Activated naive CD8-positive, alpha-beta T cell treated with anti-CD3 and anti-CD28 coated beads, Interleukin-2, amount 50 U/mL, for 16 hours (primary cell): ENCODE data around the gene PGM2.

ENCODE experiments used
- DNase-seq: peaks from one replicate; pipeline ENCODE4 v3.0.0-alpha.2; 2020; ENCODE audit warnings: low read depth, low spot score

The PGM2 gene

DNA sequence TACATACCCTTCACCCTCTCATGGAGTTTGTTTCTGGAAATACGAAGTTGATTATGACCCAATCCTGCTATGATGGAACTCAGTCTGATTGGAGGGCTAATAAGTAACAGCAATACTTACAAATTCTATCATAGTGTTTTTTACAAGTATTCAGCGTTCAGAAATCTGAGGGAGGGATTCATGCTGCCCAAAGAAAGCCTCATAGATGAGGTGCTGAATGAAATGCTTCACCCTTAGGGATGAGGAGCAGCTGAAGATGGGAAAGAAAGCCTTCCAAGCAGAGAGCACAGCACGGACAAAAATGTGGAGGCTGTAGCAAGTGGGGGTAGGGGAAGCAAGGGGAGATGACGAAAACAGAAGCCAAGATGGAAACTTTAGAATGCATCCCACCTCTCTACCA is 36.5 kb downstream of the PGM2 start:
- no peak for DNase-seq

DNA sequence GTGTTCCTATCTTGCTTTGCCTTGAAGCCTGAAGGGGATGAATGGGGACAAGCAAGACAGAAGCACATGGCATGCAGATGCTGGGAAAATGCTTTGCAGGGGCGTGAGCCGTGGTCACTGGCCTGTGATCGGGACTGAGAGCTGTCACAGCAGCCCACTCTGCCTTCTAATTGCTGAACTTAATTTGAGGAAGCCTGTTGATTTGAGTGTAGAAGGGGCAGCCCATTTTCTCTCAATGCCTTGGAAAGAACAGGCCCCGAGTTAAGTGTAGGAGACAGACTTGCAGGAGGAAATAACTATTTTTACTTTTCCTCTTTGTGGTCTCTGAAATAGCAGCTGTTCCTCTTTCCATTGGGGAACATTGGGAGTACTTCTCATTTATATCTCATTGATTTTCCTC is 38.3 kb downstream of the PGM2 start:
- no peak for DNase-seq

DNA sequence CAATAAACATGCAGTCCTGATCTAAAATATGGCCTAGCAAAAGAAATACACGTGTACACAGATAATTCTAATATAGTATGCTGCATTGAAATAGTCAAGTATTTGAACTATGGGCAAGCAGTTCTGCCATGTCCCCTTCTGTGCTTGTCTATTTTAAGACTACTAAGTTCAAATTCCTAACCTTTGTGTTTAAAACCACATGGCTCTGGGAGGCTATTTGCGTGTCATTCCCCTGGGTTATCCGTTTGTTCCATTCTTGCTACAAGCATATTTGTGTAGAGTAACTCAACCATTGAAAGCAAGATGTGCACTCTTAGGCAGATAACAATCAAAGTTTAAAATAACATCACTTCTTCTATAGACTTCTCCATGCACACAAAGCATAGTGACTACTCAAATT is 39.0 kb downstream of the PGM2 start:
- no peak for DNase-seq

DNA sequence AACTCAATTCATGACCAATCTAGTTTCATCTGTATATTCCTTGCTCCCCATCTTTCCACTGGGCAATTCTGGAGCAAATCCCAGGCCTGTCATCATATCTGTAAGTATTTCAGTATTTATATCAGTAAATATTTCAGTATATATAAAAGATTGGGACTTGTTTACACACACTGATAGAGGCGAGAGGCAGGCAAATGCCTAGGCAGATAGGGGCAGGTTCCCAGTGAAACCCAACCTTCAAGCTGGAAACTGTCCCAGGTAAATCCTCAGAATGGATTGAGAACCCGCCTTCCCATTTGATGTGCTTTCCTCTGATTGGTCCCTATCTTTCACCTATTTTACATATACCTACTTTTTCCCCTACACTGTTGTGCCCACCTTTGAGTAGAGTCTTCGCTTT is 40.6 kb downstream of the PGM2 start:
- no peak for DNase-seq

DNA sequence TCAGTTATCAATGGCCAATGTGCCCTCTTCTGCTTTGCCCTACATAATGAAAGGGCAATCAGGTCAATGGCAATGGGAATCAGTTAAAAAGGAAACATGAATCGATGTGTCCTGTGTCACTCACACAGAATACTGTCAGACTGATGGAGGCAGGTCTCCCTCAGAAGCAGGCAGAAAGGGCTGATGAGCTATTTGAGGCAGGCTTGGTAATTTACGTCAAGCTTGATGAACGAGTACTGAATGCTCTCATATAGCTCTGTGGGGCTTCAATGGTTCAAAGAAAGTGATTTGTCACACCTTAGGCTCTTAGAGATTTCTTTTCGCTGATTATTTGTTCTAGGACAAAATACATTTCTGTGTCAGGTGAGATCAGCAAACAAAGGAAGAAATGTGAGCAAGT is 41.8 kb downstream of the PGM2 start:
- DNase-seq = no peak

DNA sequence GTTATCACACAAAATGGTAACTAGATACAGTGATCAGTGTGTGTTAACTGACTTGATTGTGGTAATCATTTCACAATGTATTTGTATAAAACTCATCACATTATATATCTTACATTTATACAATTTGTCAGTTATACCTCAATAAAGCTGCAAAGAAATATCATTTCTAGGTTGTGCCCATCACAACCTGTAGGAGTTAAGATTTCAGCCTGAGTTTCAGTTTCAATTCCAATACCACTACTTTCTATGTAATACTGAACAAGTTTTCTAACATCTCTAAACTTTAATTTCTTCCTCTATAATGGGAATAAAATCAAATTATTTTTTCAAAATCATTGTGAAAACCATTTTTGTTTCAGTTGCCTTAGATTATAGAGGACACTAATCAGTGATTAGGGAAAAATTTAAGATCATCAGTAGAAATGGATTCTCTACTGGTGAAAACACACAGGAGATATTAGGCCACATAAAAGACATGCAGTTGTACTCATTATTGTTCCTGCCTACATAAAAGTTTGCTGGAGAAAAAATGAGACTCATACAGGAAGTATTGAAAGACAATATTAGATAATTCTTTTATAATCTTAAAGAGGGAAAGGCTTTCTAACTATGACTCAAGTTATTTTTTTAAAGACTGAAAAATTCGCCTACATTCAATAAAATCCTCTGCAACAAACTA is 46.0 kb downstream of the PGM2 start:
- no peak for DNase-seq

DNA sequence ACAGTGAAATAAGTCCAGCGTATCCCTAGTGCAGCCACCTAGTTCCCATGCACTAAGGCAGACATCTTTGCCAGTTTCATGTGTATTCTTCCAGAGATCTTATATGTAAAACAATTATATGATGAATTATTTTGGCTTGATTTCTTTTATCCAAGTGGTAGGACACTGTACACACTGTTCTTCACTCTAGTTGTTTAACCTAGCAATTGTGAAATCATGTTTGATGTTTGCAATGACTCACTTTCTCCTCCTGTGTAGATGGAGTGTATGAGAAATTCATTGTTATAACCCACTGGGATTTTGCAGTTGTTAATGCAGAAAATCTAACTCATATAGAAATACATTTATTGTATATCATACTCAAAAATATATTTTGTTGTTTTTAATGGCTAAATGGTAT is 46.9 kb downstream of the PGM2 start:
- DNase-seq = no peak

DNA sequence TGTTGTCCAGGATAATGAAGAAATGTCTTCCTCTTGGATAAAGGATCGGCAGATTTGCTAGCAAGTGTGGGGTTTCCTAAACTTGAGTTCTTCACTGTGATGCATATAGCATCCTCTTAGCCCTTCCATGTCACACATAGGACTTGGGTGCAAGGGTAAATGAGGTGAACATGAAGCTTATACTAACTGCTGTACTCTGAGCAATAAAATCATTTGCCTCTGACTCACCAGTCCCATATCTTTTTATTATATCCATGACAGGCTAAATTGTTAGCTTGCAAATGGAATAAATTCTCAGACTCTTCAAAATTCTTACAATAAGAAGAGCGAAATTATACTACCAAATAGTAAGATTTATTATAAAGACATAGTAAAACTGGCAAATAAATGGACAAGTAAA is 49.7 kb downstream of the PGM2 start:
- no peak for DNase-seq

DNA sequence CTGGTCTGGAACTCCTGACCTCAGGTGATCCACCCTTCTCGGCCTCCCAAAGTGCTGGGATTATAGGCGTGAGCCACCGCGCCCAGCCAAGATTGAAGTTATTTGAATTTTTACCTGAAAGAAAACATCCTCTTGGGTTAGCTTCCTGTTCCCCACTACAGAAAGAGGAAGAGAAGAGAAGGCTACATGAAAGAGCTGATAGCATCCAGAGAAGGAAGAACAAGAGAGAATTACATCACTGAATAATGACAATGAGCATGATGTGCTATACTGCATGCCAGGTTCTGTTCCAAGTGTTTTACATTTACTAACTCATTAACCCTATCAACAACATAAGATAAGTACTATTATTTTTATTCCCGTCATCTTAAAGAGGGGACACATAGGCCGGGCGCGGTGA is 52.9 kb downstream of the PGM2 start:
- no peak for DNase-seq

DNA sequence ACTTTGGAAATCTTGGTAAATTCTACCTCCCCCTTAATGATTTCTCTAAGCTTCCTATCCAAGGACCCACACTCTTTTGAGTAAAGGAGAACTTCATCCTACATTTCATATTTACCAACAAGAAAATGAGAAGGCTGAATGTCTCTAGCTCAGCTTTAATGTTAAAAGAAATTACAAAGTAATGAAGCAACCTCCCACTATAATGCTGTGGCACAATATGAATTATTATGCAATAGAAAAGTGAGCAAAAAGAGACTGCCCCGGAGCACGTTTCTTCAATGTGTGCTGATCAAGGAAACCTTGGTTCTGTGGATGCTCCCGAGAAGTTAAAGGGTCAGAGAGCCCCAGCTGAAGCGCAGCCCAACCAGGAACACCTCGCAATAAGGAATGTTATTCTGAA is 55.3 kb downstream of the PGM2 start:
- DNase-seq = no peak

DNA sequence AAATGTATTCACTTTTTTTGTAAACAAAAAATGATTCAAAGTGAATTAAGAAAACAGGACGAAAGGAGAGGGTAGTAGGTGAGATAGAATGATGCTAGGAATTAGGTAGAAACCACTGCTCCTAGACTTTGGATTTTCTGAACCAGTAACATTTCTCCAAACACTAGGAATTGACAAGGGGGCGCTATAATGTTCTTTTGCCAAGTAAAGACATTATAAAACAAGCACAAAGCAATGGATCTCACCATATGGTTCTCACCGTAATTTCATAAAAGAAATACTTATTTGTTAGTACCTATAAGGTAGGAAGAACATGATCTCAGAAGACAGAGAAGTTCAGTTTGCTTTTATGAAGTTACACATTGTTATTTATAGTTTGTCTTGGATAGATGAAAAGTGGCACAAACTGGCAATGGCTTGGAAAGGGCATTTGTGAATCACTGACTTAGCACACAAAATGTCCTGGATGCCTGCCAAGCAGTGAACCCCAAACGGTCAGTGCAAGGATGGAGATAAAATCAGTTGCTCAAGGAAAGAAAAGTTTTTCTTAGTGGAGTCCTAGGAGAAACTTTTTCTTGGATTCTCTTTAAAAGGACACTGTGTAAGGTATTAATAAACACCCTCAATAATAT is 56.3 kb downstream of the PGM2 start:
- no peak for DNase-seq

DNA sequence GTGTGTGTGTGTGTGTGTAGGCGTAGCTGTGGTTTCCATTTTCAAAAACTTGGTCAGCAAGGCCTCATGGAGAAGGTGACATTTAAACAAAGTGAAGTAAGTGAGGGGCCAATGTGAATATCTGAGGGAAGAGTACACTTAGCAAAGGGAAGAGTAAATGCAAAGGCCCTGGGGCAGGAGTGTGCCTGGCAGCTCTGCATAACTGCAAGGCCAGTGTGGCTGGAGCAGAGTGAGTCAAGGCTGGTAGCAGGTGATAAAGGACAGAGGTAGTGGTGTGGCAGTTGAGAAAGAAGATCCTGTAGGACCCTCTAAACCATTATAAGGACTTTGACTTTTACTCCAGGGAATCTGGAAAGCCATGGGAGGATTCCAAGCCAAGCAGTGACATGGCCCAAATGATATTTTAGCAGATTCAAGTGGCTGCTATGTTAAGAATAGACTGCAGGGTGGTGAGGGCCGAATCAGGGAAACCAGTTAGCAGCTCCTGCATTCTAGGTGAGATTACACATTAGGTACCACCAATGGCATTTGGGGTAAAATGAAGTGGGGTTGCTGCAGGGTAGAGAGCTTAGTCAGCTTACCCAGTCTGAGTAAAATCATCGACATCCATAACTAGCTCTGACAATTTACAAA is 58.5 kb downstream of the PGM2 start:
- no peak for DNase-seq

DNA sequence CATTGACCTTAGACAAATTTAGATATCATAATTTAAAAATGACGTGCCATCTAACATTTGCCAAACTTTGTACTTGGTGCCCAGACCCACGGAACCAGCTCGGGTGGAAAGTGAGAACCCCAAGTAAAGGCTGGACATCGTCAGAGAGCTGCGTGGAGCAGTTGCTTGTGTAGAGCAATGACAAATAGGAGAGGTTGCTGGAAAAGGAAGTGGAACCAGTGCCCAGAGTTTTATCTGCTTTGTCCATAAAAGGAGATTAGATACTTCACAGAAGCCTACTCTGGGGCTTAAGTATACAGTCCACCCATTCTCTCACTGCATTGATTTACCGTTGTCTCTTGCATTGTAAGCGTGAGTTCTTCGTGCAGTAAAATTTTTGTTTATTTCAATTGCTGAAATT is 59.0 kb downstream of the PGM2 start:
- no peak for DNase-seq

DNA sequence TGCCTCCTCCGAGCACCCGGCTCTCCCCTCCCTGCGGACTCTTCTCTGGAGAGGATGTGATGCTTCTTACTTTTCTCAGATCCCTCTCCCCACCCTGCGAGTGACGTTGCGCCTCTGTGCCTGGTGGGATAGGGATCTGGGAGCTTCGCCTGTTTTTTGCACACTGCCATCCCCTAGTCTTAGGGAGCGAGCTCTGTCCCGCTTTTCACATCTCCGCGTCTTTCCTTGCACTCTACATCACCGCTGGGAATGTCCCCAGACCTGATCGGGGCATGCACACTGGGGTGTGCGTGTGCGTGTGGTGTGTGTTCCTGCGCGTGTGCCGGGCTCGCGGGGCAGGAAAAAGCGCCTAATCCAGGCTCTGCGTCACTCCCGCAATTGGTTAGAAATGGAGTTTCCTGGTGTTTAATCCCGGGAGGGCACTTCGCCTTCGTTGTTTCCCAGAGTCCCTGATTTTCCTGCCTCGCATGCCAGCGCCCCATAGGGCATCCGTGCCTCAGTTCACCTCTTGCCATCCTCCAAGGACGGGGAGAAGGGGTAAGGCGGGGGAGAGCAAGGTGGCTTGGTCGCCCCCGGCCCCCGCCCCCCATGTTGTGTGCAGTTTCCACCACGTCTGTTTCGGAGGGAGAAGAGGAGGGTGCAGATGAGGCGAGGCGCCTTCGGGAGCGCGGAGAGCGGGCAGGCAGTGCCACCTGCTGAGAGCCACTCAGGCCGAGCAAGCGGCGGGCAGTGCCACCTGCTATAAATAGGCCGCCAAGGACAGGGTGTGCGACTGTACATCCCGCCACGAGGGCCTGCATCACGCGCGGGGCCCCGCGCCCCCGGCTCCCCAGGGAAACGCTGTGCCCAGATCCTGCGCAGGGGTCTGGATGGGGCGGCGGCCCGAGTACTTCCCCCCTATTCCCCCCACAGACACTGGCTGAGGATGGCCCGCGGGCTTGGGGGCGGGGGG is 63.6 kb downstream of the PGM2 start:
- no peak for DNase-seq

DNA sequence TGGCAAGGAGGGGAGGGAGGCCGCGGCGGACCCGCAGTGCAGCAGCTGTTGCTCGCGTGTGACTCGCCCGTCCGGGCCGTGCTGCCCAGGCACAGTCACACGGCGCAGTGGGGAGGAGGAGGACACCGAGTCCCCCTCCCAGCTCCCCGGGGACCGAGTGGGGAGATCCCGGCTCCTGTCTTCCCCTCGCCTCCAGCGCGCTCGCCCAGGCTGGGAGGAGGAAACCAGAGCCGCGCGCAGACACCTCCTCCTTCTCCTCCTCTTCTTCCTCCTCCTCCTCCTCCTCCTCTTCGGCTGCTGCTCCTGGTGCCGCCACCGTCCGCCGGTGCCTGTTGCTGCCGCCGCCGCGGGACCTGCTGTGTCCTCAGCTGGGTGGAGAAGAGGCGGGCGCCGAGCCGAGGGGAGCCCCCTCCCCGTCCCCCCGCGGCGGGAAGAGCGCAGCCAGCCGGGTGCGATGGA is 64.3 kb downstream of the PGM2 start, which contains the start of gene TBC1D1:
TSS of gene TBC1D1 (plus strand) at position 284 of the 459 bp plus-strand sequence. CDS start 11,012 bp downstream, outside the sequence.
- DNase-seq = no peak

DNA sequence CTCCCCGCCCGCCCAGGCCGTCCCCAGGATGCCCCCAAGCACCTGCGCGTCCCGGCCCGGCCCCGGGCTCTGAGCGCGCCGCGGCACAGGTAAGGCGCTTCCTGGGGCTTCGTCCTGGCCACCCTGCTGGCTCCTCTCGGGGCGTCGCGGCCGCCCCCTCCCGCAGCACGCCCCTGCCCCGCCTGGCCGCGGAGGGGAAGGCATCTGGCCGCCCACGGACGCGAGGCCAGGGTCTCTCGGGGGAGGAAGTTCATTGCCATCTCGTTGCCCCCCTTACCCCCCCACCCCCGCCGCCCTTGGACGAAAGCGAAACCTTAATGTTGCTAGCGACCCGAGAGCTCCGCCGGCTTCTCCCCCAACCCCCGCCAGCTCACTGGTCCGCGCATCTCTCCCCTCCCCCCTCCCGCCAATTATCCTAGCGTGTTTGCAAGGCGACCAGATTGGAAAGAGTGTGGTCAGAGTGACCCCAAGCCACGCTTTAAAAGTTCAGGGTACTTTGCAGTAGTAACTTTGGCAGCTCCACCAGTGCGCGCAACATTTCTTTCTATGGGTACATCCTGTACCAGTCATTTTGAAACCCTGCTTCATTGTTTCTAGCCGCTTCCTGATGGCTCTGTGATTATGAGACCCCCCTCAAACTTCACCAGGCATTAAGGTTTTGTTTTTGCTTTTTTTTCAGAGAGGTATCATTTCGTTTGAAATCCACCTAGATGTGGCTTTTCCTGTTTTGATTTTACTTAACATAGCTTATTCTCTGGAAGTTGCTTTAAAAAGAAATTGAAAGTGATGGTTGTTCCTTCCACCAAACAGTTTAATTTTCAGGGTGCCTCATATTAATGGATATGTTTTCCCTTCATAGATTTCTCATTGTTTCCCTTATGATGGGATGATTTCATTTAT is 65.0 kb downstream of the PGM2 start:
- peak; percentile 32 for DNase-seq

DNA sequence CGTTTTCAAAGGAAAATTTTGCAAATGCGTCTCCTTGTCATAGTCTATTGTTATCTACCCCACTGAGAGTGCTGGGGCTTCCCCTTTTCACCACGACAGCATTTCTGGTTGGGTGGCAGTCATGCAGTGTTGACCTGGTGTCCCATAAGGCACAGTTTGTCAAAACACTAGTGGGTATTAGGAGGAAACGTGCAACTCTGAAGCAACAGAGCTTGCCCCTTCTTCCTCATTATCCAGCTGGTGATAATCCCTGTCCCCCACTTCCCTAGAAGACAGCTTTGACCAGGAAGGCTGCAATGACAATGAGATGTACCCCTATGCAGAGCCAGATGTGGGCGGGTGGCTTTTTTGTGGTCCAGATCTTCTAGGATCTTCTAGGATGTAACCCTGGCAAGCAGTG is 66.2 kb downstream of the PGM2 start:
- DNase-seq = peak; percentile 22

DNA sequence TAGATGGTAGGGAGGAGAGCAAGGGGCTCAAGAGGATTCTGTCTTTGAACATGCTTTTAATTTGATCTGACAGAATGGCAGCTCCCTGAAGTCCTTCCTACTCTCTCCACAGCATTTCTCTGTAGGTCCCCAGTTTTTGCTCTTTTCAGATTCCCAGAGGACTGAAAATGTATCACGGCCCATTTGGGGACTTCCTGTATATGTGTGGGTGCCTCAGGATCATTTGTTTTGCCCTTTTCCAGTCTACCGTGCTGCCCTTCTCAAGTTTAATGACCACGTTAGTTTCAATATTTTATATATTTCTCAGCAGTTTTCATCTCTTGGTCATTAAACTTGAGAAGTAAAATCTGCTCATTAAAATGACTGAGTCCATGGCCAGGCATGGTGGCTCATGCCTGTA is 66.7 kb downstream of the PGM2 start:
- DNase-seq = no peak

DNA sequence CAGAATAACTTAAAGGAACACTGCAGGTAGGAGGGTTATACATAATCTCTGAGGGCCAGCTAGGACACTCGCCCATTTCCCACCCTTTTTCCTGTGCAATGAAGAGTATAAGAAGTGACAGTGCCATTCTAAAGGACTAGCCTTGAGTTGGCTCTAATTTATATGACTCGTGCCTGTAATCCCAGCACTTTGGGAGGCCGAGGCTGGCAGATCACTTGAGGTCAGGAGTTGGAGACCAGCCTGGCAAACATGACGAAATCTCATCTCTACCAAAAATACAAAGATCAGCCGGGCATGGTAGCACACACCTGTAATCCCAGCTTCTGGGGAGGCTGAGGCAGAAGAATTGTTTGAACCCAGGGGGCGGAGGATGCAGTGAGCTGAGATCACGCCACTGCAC is 68.8 kb downstream of the PGM2 start:
- no peak for DNase-seq

DNA sequence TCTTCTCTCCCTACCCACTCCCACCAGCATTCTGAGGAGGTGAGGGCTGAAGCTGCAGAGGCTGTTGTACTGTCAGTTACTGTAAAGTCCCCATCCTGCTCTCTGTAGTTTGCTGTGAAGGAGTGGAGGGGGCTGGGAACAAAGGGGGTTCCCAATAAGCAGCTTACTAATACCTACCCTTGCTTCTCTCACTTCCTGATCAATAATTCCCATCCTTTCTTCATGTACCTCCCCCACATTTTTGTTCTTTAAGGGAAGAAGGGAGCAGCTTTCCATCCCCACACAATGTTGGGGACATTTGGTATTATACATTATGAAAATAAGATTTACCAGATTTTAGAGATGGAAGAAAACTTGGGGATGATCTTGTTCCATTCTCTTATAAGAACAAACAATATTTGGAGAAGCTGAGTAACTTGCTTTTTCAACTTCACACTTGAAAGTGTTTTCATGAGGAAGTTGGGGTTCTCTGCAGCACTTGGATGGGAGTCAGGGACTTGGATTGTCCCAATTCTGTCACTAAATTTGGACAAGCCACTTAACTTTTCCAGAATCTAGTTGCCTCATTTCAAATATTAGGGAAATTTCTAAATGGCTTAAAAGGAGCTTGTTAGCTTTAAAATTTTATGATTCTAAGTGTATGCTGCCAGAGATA is 69.8 kb downstream of the PGM2 start:
- DNase-seq = no peak
